HepG2 (cell line): ENCODE results near the gene KIR3DL3.
"Not testable (repeated sequence)": the region's sequence is repeated elsewhere in the genome, so short reads cannot be mapped to it uniquely, and the experiment has no call there.

Experiments
- EZH2 ChIP-seq: conservative IDR thresholded peaks from 2 replicates; pipeline ENCODE4 v1.6.1; 2012; ENCODE audit warnings: mild to moderate bottlenecking, low read depth, low read length, moderate library complexity
- HDAC6 ChIP-seq: fragments of 200-600 bp; sonication (generic); IDR thresholded peaks from 2 replicates; pipeline ENCODE4 v1.7.0; 2017; ENCODE audit warnings: mild to moderate bottlenecking, antibody characterized with exemption, low read length, low read depth
- NBN ChIP-seq: fragments of 450-650 bp; conservative IDR thresholded peaks from 2 replicates; pipeline ENCODE4 v1.6.1; 2017
- PHF20 ChIP-seq: sonication (generic); formaldehyde crosslinking; IDR thresholded peaks from 2 replicates; pipeline ENCODE4 v1.5.0; 2020; ENCODE audit warnings: mild to moderate bottlenecking, missing genetic modification reagents
- POLR2A ChIP-seq, 2 experiments: IDR thresholded peaks; 2 replicates each; pipeline ENCODE4 v1.6.1; 2011; ENCODE audit warnings: low read depth in 2 of 2, low read length in 2 of 2, mild to moderate bottlenecking in 1 of 2, moderate library complexity in 1 of 2; ENCODE audit not compliant: insufficient read depth in 1 of 2
- PRMT3 ChIP-seq: sonication (generic); formaldehyde crosslinking; IDR thresholded peaks from 2 replicates; pipeline ENCODE4 v1.8.1; 2022; ENCODE audit warnings: low read depth, mild to moderate bottlenecking, moderate library complexity, missing genetic modification reagents, borderline replicate concordance
- RAD21 ChIP-seq: fragments of 450-650 bp; formaldehyde crosslinking; IDR thresholded peaks from 2 replicates; pipeline ENCODE4 v1.5.0; 2020; ENCODE audit warnings: mild to moderate bottlenecking
- SALL1 ChIP-seq: sonication (generic); formaldehyde crosslinking; IDR thresholded peaks from 2 replicates; pipeline ENCODE4 v1.8.0; 2022; ENCODE audit warnings: mild to moderate bottlenecking, missing genetic modification reagents
- ZNF3 ChIP-seq: IDR thresholded peaks from 2 replicates; pipeline ENCODE4 v1.7.0; 2017; ENCODE audit warnings: inconsistent platforms
- ZNF543 ChIP-seq: sonication (generic); formaldehyde crosslinking; IDR thresholded peaks from 2 replicates; pipeline ENCODE4 v1.4.0; 2020; ENCODE audit warnings: mild to moderate bottlenecking, missing genetic modification reagents
- ZNF580 ChIP-seq: IDR thresholded peaks from 2 replicates; pipeline ENCODE4 v1.6.1; 2016; ENCODE audit warnings: low read depth, borderline replicate concordance
- ZNF773 ChIP-seq: sonication (generic); formaldehyde crosslinking; IDR thresholded peaks from 2 replicates; pipeline ENCODE4 v1.4.0; 2020; ENCODE audit warnings: missing genetic modification reagents, borderline replicate concordance
- TF ChIP-seq, protein P1 (sequence below): IDR thresholded peaks from 2 replicates; pipeline ENCODE4 v1.6.1; 2016; ENCODE audit warnings: control low read depth
- TF ChIP-seq, protein P2 (sequence below): sonication (generic); formaldehyde crosslinking; IDR thresholded peaks from 2 replicates; pipeline ENCODE4 v1.9.0; 2021; ENCODE audit warnings: missing genetic modification reagents, mild to moderate bottlenecking, borderline replicate concordance

GRCh38 chr19:54775830-54776229 is 51.6 kb downstream of the KIR3DL3 start:
- not testable (repeated sequence) for TF ChIP-seq ZNF543 (CRISPR knock-in tag); NBN; PRMT3 (CRISPR knock-in tag); POLR2A (IDR thresholded peaks at IDR 0.05; ENCODE audit: insufficient read depth in 1 of 2, low read depth in 2 of 2, low read length in 2 of 2); HDAC6; RAD21 (CRISPR knock-in tag); EZH2; ZNF580 (CRISPR knock-in tag); SALL1 (CRISPR knock-in tag); ZNF773 (CRISPR knock-in tag); PHF20 (CRISPR knock-in tag); ZNF3 (CRISPR knock-in tag)
- TF ChIP-seq, protein P1, sequence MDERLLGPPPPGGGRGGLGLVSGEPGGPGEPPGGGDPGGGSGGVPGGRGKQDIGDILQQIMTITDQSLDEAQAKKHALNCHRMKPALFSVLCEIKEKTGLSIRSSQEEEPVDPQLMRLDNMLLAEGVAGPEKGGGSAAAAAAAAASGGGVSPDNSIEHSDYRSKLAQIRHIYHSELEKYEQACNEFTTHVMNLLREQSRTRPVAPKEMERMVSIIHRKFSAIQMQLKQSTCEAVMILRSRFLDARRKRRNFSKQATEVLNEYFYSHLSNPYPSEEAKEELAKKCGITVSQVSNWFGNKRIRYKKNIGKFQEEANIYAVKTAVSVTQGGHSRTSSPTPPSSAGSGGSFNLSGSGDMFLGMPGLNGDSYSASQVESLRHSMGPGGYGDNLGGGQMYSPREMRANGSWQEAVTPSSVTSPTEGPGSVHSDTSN = not testable (repeated sequence)
- TF ChIP-seq, protein P2, sequence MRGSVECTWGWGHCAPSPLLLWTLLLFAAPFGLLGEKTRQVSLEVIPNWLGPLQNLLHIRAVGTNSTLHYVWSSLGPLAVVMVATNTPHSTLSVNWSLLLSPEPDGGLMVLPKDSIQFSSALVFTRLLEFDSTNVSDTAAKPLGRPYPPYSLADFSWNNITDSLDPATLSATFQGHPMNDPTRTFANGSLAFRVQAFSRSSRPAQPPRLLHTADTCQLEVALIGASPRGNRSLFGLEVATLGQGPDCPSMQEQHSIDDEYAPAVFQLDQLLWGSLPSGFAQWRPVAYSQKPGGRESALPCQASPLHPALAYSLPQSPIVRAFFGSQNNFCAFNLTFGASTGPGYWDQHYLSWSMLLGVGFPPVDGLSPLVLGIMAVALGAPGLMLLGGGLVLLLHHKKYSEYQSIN (CRISPR knock-in tag) = not testable (repeated sequence)
